Stomach smooth muscle (tissue), 2 donors: ENCODE measurements around the gene RFX1.
"Not testable (repeated sequence)": the region's sequence is repeated elsewhere in the genome, so short reads cannot be mapped to it uniquely, and the experiment has no call there.

Experiments
- H3K27ac ChIP-seq: one replicate; pipeline ENCODE4 v1.7.0; 2013; ENCODE audit warnings: mild to moderate bottlenecking, low read length, inconsistent platforms
- H3K27me3 ChIP-seq, 2 donors: one replicate each; pipeline ENCODE4 v1.7.0; 2013; ENCODE audit warnings: low read length in 2 of 2; ENCODE audit not compliant: insufficient read depth in 2 of 2, control insufficient read depth in 1 of 2
- H3K36me3 ChIP-seq, 2 donors: one replicate each; pipeline ENCODE4 v1.7.0; 2013; ENCODE audit warnings: low read length in 2 of 2; ENCODE audit not compliant: control insufficient read depth in 2 of 2, insufficient read depth in 2 of 2
- H3K4me1 ChIP-seq: one replicate; pipeline ENCODE4 v1.7.0; 2013; ENCODE audit warnings: low read length; ENCODE audit not compliant: control insufficient read depth, insufficient read depth
- H3K4me3 ChIP-seq, 2 donors: one replicate each; pipeline ENCODE4 v1.7.0; 2013; ENCODE audit warnings: low read length in 2 of 2
- H3K9ac ChIP-seq, 2 donors: one replicate each; pipeline ENCODE4 v1.7.0; 2013; ENCODE audit warnings: low read length in 2 of 2, mild to moderate bottlenecking in 1 of 2
- H3K9me3 ChIP-seq, 2 donors: one replicate each; pipeline ENCODE4 v1.7.0; 2013; ENCODE audit warnings: low read length in 2 of 2; ENCODE audit not compliant: control insufficient read depth in 2 of 2
- donor health status: healthy.
- donor health status: Pancreatic carcinoma.

The RFX1 gene

GRCh38 chr19:13930402-13930801 is 75.7 kb downstream of the RFX1 start:
- Histone ChIP-seq H3K27ac (no peak overlapping the region), H3K36me3 (peaks cover 3 to 12% of the 10 kb centered on the region in 2 donors), H3K9ac (no peak overlapping the region), H3K4me1 (no peaks in the 10 kb centered on the region), H3K4me3 (no peak overlapping the region), H3K27me3 (peaks cover 1 to 15% of the 10 kb centered on the region in 2 donors), H3K9me3 (no peaks in the 10 kb centered on the region)

DNA sequence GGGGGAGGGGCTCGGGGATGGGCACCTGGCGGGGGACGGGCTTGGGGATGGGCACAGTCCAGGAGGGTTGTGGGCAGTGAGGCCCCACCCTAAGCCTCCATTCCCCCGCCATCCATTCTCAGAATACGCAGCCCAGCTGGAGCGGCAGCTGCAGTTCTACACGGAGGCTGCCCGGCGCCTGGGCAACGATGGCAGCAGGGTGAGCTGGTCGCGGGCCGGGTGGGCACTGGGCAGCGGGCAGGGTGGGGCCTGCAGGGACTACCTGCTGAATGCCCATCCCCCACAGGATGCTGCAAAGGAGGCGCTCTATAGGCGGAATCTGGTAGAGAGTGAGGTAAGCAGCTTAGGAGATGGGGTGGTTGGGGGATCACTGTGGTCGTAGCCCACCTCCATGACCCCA is 76.2 kb downstream of the RFX1 start:
- Histone ChIP-seq H3K4me3 (no peak overlapping the region), H3K36me3 (peaks cover 6 to 13% of the 10 kb centered on the region in 2 donors), H3K4me1 (no peaks in the 10 kb centered on the region), H3K9ac (no peak overlapping the region), H3K27ac (no peak overlapping the region), H3K27me3 (peaks cover 0 to 13% of the 10 kb centered on the region in 2 donors), H3K9me3 (no peaks in the 10 kb centered on the region)

GRCh38 chr19:13929340-13929739 is 76.8 kb downstream of the RFX1 start:
- Histone ChIP-seq H3K4me3 (no peak overlapping the region), H3K27ac (no peak overlapping the region), H3K9me3 (no peaks in the 10 kb centered on the region), H3K36me3 (peaks cover 7 to 17% of the 10 kb centered on the region in 2 donors), H3K4me1 (no peaks in the 10 kb centered on the region), H3K9ac (no peak overlapping the region), H3K27me3 (peaks cover 0 to 7% of the 10 kb centered on the region in 2 donors)

GRCh38 chr19:13926715-13927114 is 79.4 kb downstream of the RFX1 start:
- Histone ChIP-seq H3K4me1 (no peaks in the 10 kb centered on the region), H3K36me3 (peaks cover 12 to 29% of the 10 kb centered on the region in 2 donors), H3K9me3 (no peaks in the 10 kb centered on the region), H3K27ac (no peak overlapping the region), H3K27me3 (no peaks in the 10 kb centered on the region), H3K4me3 (no peak overlapping the region), H3K9ac (no peak overlapping the region)

- H3K4me3 ChIP-seq: no peak overlapping the region
- H3K9me3 ChIP-seq: peaks cover 0 to 1% of the 10 kb centered on the region in 2 donors
- no peaks in the 10 kb centered on the region for H3K4me1 ChIP-seq
- no peak overlapping the region for H3K9ac ChIP-seq
- no peak overlapping the region for H3K27ac ChIP-seq
- H3K27me3 ChIP-seq: no peaks in the 10 kb centered on the region
- peaks cover 14 to 34% of the 10 kb centered on the region in 2 donors for H3K36me3 ChIP-seq
Observed at GRCh38 chr19:13926010-13926409, 80.1 kb downstream of the RFX1 start.

DNA sequence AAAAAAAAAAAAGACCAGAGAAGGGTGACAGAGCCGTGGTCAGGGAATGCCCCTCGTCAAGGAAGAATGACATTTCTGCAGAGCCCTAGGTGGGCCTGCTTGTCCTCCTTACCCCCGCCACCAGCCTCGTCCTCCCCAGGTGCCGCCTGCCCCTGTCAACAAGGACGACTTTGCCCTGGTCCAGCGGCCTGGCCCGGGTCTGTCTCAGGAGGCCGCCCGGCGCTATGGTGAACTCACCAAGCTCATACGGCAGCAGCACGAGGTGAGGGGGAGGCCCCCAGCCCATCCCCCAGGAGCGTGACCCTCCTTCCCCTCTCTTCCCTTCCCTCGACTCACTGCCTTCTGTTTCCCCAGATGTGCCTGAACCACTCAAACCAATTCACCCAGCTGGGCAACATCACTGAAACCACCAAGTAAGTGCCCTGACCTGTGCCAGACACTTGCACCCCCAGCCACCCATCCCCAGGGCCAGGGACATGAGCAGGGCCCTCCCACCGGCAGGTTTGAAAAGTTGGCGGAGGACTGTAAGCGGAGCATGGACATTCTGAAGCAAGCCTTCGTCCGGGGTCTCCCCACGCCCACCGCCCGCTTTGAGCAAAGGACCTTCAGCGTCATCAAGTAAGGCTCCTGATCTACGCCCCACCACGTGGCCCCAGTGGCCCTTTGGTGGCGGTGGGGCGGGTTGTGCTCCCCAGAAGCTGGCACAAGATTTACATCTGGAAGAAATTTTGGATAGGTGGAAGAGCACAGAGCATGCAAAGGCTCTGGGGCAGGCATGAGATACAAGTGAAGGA is 82.7 kb downstream of the RFX1 start:
- Histone ChIP-seq H3K36me3 (peaks cover 19 to 40% of the 10 kb centered on the region in 2 donors), H3K4me3 (no peak overlapping the region), H3K27me3 (no peaks in the 10 kb centered on the region), H3K9ac (no peak overlapping the region), H3K27ac (no peak overlapping the region), H3K4me1 (no peaks in the 10 kb centered on the region), H3K9me3 (peaks cover 0 to 6% of the 10 kb centered on the region in 2 donors)

DNA sequence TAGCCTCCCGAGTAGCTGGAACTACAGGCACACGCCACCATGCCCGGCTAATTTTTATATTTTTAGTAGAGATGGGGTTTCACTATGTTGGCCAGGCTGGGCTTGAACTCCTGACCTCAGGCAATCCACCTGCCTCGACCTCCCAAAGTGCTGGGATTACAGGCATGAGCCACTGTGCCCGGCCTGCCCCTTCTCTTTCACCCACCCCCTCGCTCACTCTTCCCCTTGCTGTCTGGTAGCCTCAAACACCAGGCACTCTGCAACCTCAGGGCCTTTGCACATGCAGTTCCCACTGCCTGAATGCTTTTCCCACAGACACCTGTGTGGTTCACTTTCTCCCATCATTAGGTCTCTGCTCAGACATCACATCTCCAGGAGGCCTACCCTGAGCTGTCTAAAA is 84.0 kb downstream of the RFX1 start:
- H3K27ac ChIP-seq, H3K4me1 ChIP-seq, H3K9me3 ChIP-seq, H3K9ac ChIP-seq, H3K27me3 ChIP-seq, H3K4me3 ChIP-seq: not testable (repeated sequence)
- peaks cover 23 to 42% of the 10 kb centered on the region in 2 donors for H3K36me3 ChIP-seq

GRCh38 chr19:13920940-13921747 is 85.0 kb downstream of the RFX1 start:
- Histone ChIP-seq H3K9me3 (peaks cover 0 to 6% of the 10 kb centered on the region in 2 donors), H3K4me3 (no peak overlapping the region), H3K9ac (no peak overlapping the region), H3K36me3 (peaks cover 20 to 33% of the 10 kb centered on the region in 2 donors), H3K27ac (no peak overlapping the region), H3K27me3 (no peaks in the 10 kb centered on the region), H3K4me1 (no peaks in the 10 kb centered on the region)

- peaks cover 21 to 37% of the 10 kb centered on the region in 2 donors for H3K36me3 ChIP-seq
- H3K4me1 ChIP-seq: no peaks in the 10 kb centered on the region
- no peak overlapping the region for H3K4me3 ChIP-seq
- peaks cover 0 to 6% of the 10 kb centered on the region in 2 donors for H3K9me3 ChIP-seq
- H3K27ac ChIP-seq: no peak overlapping the region
- no peak overlapping the region for H3K9ac ChIP-seq
- H3K27me3 ChIP-seq: no peaks in the 10 kb centered on the region
Observed at GRCh38 chr19:13920524-13920923, 85.6 kb downstream of the RFX1 start.

GRCh38 chr19:13918726-13919411 is 87.3 kb downstream of the RFX1 start:
- Histone ChIP-seq H3K4me1 (no peaks in the 10 kb centered on the region), H3K9me3 (peaks cover 0 to 6% of the 10 kb centered on the region in 2 donors), H3K36me3 (peaks cover 24 to 34% of the 10 kb centered on the region in 2 donors), H3K27ac (no peak overlapping the region), H3K27me3 (no peaks in the 10 kb centered on the region), H3K9ac (no peak overlapping the region), H3K4me3 (no peak overlapping the region)
